22Rv1 (cell line): Measurements from ENCODE around the gene ROGDI.

Source experiments
- ZFX ChIP-seq: fragments of 450-650 bp; IDR thresholded peaks from 2 replicates; pipeline ENCODE4 v1.6.1; 2017; ENCODE audit warnings: antibody characterized with exemption, borderline replicate concordance
- TF ChIP-seq, protein P1 (sequence below): fragments of 450-650 bp; IDR thresholded peaks from 2 replicates; pipeline ENCODE4 v1.5.1; 2017; ENCODE audit warnings: mild to moderate bottlenecking

DNA sequence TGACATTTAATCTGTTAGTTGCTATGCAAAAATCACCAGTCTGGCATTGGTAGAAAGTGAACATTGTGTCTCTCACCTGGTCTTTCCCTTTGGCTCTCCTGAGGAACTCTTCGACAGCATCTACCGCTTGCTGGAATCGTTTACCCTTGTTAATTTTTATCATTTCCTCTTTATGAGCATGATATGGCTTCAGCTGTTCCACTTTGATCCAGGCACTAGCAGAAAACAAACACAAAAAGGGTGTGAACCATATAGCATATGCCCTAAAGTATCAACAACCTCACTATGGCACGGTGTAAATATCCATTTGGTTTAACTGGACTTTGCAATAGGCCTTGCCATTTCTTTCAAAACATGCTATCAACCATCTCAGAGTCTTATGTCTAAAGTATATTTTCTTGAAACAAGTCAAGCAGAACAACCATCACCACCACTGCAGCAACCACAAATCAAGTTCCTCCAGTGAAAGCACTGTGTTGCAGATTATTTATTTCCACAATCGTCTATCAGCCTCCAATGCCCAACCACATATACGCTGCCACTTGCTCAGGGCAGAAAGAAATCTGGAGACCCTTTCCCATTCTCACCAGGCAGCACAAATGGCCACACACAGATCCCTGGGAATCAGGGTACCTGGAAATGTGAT is 30.4 kb upstream of the ROGDI start:
- TF ChIP-seq, protein P1, sequence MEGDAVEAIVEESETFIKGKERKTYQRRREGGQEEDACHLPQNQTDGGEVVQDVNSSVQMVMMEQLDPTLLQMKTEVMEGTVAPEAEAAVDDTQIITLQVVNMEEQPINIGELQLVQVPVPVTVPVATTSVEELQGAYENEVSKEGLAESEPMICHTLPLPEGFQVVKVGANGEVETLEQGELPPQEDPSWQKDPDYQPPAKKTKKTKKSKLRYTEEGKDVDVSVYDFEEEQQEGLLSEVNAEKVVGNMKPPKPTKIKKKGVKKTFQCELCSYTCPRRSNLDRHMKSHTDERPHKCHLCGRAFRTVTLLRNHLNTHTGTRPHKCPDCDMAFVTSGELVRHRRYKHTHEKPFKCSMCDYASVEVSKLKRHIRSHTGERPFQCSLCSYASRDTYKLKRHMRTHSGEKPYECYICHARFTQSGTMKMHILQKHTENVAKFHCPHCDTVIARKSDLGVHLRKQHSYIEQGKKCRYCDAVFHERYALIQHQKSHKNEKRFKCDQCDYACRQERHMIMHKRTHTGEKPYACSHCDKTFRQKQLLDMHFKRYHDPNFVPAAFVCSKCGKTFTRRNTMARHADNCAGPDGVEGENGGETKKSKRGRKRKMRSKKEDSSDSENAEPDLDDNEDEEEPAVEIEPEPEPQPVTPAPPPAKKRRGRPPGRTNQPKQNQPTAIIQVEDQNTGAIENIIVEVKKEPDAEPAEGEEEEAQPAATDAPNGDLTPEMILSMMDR = no peak
- no peak for TF ChIP-seq ZFX
